ENCODE measurements around the gene RMND5B.

GRCh38 chr5:178192244-178192643, 61.4 kb downstream of the RMND5B start:
- no peak for TF ChIP-seq EP300 (IDR thresholded peaks at IDR 0.05; ENCODE audit: borderline replicate concordance in 1 of 2, control insufficient read depth in 1 of 2, low read depth in 2 of 2, low read length in 2 of 2)
- TF ChIP-seq ZNF274 (IDR thresholded peaks at IDR 0.05; ENCODE audit: insufficient read depth, insufficient read length) = no peak
- TF ChIP-seq CTCF (IDR thresholded peaks at IDR 0.05 in 2 of 3, conservative IDR thresholded peaks at IDR 0.05 in 1 of 3; ENCODE audit: control insufficient read depth in 2 of 3, extremely low read depth in 1 of 3, insufficient read depth in 1 of 3, low read depth in 3 of 3, low read length in 3 of 3) = no peak
- no peak for TF ChIP-seq POLR2A (IDR thresholded peaks at IDR 0.05; ENCODE audit: low read depth, low read length)
- no peak for TF ChIP-seq REST (IDR thresholded peaks at IDR 0.05; ENCODE audit: low read depth, low read length)
- TF ChIP-seq DPF2 (IDR thresholded peaks at IDR 0.05) = no peak
- TF ChIP-seq TAF1 (IDR thresholded peaks at IDR 0.05; ENCODE audit: borderline replicate concordance, low read depth, low read length) = no peak
- TF ChIP-seq ZBTB33 (IDR thresholded peaks at IDR 0.05) = no peak
- TF ChIP-seq CBX5 (IDR thresholded peaks at IDR 0.05; ENCODE audit: low read depth) = no peak
- no peak for TF ChIP-seq EZH2 (IDR thresholded peaks at IDR 0.05; ENCODE audit: borderline replicate concordance, control insufficient read depth, low read depth, low read length)

All from GM12878 (cell line).